ENCODE measurements around the gene RTN3. TPM values are rescaled to one million over a fixed set of nuclear protein-coding genes. Genes with fewer than 3 reads are reported as not detected.

The RTN3 gene
- total and polyA plus RNA-seq, 4 donors: 147 to 805 (median 547) TPM

DNA sequence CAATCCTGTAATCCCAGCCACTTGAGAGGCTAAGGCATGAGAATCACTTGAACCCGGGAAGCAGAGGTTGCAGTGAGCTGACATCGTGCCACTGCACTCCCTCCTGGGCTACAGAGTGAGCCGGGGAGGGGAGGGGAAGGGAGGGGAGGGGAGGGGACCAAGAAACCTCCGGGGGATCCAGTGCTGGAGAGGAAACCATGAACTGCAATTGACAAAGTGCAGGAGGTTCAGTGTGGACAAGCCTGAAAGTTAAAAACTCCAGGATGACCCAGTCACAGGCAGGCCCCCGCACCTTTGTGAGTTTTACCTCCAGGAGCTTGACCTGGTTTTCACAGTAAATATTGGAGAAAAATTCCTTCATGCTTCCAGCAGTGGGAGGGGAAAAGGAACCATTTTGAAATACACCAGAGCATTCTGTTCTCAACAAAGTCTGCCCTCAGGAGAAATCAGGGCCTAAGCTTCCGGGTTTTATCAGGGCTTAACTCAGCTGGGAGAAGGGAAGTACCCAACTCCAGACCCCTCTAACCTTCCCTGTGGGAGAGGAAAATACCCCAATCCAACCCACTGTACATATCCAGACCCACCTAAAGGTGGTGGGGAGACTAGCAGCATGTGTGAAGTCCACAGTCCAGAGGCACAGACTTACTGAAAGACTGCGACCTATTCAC is 102.8 kb downstream of the RTN3 start:
- Histone ChIP-seq H3K9me3 (ENCODE audit: control insufficient read depth, insufficient read depth, low read length) (no peaks in the 10 kb centered on the region), H3K36me3 (ENCODE audit: control insufficient read depth, insufficient read depth, low read length) (no peaks in the 10 kb centered on the region), H3K4me1 (ENCODE audit: control insufficient read depth, insufficient read depth, low read length) (no peaks in the 10 kb centered on the region), H3K4me3 (ENCODE audit: low read depth, low read length) (no peak overlapping the region), H3K27ac (ENCODE audit: low read depth, low read length) (no peak overlapping the region), H3K27me3 (ENCODE audit: control insufficient read depth, insufficient read depth, low read length) (no peaks in the 10 kb centered on the region)
- DNase-seq (ENCODE audit: low read depth in 4 of 6, low spot score in 6 of 6): no peak
- 77% methylated on average over 2 of the region's 7 CpGs for WGBS (ENCODE audit: insufficient coverage)

DNA sequence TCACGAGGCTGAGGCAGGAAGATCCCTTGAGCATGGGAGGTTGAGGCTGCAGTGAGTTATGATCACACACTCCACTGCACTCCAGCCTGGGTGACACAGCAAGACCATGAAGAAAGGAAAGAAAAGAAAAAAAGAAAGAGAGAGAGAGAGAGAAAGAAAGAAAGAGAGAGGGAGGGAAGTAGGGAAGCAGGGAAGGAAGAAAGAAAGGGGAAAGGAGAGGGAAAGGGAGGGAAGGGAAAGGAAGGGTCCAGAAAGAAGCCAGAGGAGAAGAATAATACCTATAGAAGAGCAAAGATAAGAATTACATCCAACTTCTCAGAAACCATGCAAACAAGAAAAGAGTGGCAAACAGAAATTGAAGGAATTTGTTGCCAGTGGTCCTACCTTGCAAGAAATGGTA is 104.5 kb downstream of the RTN3 start:
- Histone ChIP-seq H3K4me1 (ENCODE audit: control insufficient read depth, insufficient read depth, low read length) (no peaks in the 10 kb centered on the region), H3K27me3 (ENCODE audit: control insufficient read depth, insufficient read depth, low read length) (no peaks in the 10 kb centered on the region), H3K36me3 (ENCODE audit: control insufficient read depth, insufficient read depth, low read length) (no peaks in the 10 kb centered on the region), H3K9me3 (ENCODE audit: control insufficient read depth, insufficient read depth, low read length) (no peaks in the 10 kb centered on the region), H3K4me3 (ENCODE audit: low read depth, low read length) (no peak overlapping the region), H3K27ac (ENCODE audit: low read depth, low read length) (no peak overlapping the region)
- no CpG with 5 or more reads among the region's 1 CpG for WGBS (ENCODE audit: insufficient coverage)
- no peak for DNase-seq (ENCODE audit: low read depth in 4 of 6, low spot score in 6 of 6)

DNA sequence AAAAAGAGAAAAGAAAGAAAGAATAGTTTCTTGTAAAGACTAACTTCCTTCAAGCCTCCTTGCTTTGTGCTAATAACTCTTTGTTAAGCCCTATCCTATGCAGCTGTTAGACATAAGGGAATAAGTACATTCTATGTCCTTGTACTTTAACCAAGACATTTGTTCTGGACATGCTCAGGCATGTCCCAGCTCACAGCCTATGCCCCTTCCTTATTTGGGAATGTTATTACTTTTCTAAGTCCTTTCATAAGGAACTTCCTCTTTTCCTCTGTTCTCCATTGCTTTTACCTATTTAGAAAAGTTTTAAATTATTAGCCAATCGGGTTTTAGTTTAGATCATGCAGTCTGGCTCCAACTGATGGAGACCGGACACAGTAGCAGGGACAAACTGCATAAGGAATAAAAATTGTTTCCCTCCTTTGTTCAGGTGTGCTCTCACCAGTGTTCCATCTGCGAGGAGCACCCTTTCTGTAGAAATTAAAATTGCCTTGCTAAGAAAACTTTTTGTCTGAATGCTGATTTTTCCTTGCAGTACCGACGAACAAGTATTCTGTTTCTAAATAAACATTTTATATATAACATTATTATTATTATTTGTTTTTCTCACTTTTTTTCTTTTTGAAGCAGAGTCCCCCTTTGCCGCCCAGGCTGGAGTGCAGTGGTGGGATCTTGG is 110.3 kb downstream of the RTN3 start:
- H3K27me3 ChIP-seq (ENCODE audit: control insufficient read depth, insufficient read depth, low read length): no peaks in the 10 kb centered on the region
- H3K27ac ChIP-seq (ENCODE audit: low read depth, low read length): no peak overlapping the region
- H3K4me1 ChIP-seq (ENCODE audit: control insufficient read depth, insufficient read depth, low read length): no peaks in the 10 kb centered on the region
- no peaks in the 10 kb centered on the region for H3K36me3 ChIP-seq (ENCODE audit: control insufficient read depth, insufficient read depth, low read length)
- H3K4me3 ChIP-seq (ENCODE audit: low read depth, low read length): no peak overlapping the region
- DNase-seq (ENCODE audit: low read depth in 4 of 6, low spot score in 6 of 6): no peak
- 94% methylated on average over 2 of the region's 6 CpGs for WGBS (ENCODE audit: insufficient coverage)
- H3K9me3 ChIP-seq (ENCODE audit: control insufficient read depth, insufficient read depth, low read length): no peaks in the 10 kb centered on the region

DNA sequence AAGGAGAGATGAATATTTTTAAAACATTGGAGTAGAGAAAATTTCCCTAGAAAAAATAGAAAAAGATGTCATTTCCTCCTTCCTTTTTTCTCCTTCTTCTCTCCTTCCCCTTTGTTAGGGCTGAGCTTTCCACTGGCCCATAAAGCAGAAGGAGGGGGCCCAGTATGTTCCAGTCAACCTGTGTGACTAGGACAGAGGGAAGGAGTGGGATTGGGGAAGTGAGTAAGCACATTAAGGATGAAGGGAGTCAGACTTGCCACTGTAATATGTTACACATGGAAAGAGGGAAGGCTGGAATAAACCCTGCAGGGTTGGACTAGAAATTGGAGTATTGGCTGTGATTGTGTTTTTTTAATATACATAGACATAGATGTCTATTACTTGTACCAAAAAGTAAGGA is 111.9 kb downstream of the RTN3 start:
- Histone ChIP-seq H3K4me1 (ENCODE audit: control insufficient read depth, insufficient read depth, low read length) (no peaks in the 10 kb centered on the region), H3K27ac (ENCODE audit: low read depth, low read length) (no peak overlapping the region), H3K36me3 (ENCODE audit: control insufficient read depth, insufficient read depth, low read length) (no peaks in the 10 kb centered on the region), H3K9me3 (ENCODE audit: control insufficient read depth, insufficient read depth, low read length) (no peaks in the 10 kb centered on the region), H3K27me3 (ENCODE audit: control insufficient read depth, insufficient read depth, low read length) (no peaks in the 10 kb centered on the region), H3K4me3 (ENCODE audit: low read depth, low read length) (no peak overlapping the region)
- DNase-seq (ENCODE audit: low read depth in 4 of 6, low spot score in 6 of 6): no peak

DNA sequence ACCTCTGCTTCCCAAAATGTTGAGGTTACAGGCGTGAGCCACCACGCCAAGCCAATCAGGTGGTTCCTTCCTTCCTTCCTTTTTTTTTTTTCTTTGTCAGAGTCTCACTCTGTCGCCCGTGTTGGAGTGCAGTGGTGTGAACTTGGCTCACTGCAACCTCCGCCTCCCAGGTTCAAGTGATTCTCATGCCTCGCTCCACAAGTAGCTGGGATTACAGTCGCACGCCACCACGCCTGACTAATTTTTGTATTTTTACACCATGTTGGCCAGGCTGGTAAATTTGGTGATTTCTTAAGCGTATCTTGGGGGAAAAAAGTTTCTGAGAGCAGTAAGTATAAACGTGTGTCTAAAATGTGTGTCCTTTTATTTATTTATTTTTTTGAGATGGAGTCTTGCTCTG is 113.8 kb downstream of the RTN3 start:
- Histone ChIP-seq H3K27ac (ENCODE audit: low read depth, low read length) (no peak overlapping the region), H3K27me3 (ENCODE audit: control insufficient read depth, insufficient read depth, low read length) (no peaks in the 10 kb centered on the region), H3K36me3 (ENCODE audit: control insufficient read depth, insufficient read depth, low read length) (no peaks in the 10 kb centered on the region), H3K9me3 (ENCODE audit: control insufficient read depth, insufficient read depth, low read length) (no peaks in the 10 kb centered on the region), H3K4me3 (ENCODE audit: low read depth, low read length) (no peak overlapping the region), H3K4me1 (ENCODE audit: control insufficient read depth, insufficient read depth, low read length) (no peaks in the 10 kb centered on the region)
- DNase-seq (ENCODE audit: low read depth in 4 of 6, low spot score in 6 of 6): no peak
- WGBS (ENCODE audit: insufficient coverage): 87% methylated on average over 9 of the region's 11 CpGs

DNA sequence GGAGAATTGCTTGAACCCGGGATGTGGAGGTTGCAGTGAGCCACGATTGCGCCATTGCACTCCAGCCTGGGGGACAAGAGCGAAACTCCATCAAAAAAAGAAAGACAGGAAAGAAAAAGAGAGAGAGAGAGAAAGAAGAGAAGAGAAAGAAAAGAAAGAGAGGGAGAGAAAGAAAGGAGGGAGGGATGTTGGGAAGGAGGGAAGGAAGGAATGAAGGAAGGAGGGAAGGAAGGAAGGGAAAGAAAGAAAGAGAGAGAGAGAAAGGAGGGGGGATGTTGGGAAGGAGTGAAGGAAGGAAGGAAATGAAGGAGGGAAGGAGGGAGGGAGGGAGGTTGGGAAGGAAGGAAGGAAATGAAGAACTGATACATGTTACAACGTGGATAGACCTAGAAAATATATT is 119.6 kb downstream of the RTN3 start:
- no peaks in the 10 kb centered on the region for H3K36me3 ChIP-seq (ENCODE audit: control insufficient read depth, insufficient read depth, low read length)
- no peaks in the 10 kb centered on the region for H3K9me3 ChIP-seq (ENCODE audit: control insufficient read depth, insufficient read depth, low read length)
- no peaks in the 10 kb centered on the region for H3K27me3 ChIP-seq (ENCODE audit: control insufficient read depth, insufficient read depth, low read length)
- no peak for DNase-seq (ENCODE audit: low read depth in 4 of 6, low spot score in 6 of 6)
- H3K4me3 ChIP-seq (ENCODE audit: low read depth, low read length): no peak overlapping the region
- no peaks in the 10 kb centered on the region for H3K4me1 ChIP-seq (ENCODE audit: control insufficient read depth, insufficient read depth, low read length)
- H3K27ac ChIP-seq (ENCODE audit: low read depth, low read length): no peak overlapping the region
- 97% methylated on average over 4 of the region's 5 CpGs for WGBS (ENCODE audit: insufficient coverage)

DNA sequence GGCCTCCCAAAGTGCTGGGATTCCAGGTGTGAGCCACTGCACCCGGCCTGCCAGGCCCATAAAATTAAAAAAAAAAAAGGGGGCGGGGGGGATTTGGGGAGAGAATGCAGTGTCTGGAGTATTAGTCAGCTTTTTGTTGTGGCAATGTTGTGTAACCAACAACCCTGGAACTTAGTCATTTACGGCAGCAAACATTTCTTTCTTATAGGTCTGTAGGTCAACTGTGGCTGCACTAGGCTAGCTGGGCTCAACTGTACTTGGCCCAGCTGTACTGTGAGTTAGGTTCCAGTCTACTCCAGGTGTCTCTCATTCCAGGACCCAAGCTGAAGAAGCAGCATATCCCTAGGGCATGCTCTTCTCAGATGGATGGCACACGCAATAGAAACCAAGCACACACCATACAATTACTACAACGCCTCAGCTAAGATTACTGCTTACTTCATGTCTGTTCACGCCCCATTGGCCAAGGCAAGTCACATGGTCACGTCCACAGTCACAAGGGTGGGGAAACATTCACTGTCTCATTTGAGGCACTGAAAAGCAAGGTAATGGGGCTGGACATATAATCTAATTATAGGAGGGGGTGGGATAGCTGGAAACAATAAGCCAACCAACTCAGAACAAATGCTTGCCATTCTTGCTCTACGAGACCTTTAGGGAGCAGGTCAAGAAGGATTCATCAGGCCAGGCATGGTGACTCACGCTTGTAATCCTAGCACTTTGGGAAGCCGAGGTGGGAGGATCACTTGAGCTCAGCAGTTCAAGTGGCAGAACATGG is 121.5 kb downstream of the RTN3 start:
- H3K27me3 ChIP-seq (ENCODE audit: control insufficient read depth, insufficient read depth, low read length): no peaks in the 10 kb centered on the region
- peak in 1 of 6 donors; percentile 51 for DNase-seq (ENCODE audit: low read depth in 4 of 6, low spot score in 6 of 6)
- no peak overlapping the region for H3K4me3 ChIP-seq (ENCODE audit: low read depth, low read length)
- 93% methylated on average over 6 of the region's 10 CpGs for WGBS (ENCODE audit: insufficient coverage)
- no peaks in the 10 kb centered on the region for H3K36me3 ChIP-seq (ENCODE audit: control insufficient read depth, insufficient read depth, low read length)
- no peaks in the 10 kb centered on the region for H3K4me1 ChIP-seq (ENCODE audit: control insufficient read depth, insufficient read depth, low read length)
- H3K27ac ChIP-seq (ENCODE audit: low read depth, low read length): no peak overlapping the region
- no peaks in the 10 kb centered on the region for H3K9me3 ChIP-seq (ENCODE audit: control insufficient read depth, insufficient read depth, low read length)

DNA sequence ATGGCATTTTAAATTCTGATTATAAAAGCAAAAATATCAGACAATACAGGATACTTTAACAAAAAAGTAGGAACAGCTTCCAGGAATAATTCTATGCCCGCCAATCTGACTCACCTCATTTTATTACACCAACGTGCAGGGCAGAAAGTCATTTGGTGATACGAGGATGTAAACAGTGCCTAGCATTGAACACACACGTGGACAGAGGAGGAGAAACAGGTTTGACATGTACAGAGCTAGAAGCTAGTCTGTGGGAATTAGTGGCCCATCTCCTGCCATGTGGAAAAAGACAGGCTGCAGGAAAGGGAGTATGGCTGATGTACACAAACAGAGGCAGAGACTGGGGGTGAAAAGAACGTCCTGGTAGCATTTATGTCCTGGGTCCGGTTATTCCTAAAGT is 123.0 kb downstream of the RTN3 start:
- no peaks in the 10 kb centered on the region for H3K36me3 ChIP-seq (ENCODE audit: control insufficient read depth, insufficient read depth, low read length)
- H3K4me1 ChIP-seq (ENCODE audit: control insufficient read depth, insufficient read depth, low read length): no peaks in the 10 kb centered on the region
- 78% methylated on average over 2 of the region's 6 CpGs for WGBS (ENCODE audit: insufficient coverage)
- no peak for DNase-seq (ENCODE audit: low read depth in 4 of 6, low spot score in 6 of 6)
- no peak overlapping the region for H3K4me3 ChIP-seq (ENCODE audit: low read depth, low read length)
- H3K9me3 ChIP-seq (ENCODE audit: control insufficient read depth, insufficient read depth, low read length): no peaks in the 10 kb centered on the region
- no peaks in the 10 kb centered on the region for H3K27me3 ChIP-seq (ENCODE audit: control insufficient read depth, insufficient read depth, low read length)
- no peak overlapping the region for H3K27ac ChIP-seq (ENCODE audit: low read depth, low read length)

DNA sequence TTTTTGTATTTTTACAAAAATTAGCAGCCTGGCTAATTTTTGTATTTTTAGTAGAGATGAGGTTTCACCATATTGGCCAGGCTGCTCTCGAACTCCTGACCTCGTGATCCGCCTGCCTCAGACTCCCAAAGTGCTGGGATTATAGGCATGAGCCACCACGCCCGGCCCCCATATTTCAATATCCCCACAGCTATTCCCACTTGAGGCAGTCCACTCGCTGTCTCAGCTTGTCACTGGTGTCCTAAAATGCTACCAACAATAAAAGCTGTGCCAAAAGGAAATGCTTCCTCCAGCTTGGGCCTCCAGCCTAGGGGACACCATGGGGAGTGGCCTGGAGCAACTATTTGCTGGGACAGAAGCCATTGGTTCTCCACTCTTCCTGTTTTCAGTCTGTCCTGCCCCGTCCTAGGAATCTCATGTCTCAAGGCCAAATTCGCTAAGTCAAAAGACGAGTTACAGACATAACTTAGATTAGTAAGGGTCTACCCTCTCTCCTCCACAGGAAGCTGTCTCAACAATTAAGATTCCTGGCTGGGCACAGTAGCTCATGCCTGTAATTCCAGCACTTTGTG is 124.6 kb downstream of the RTN3 start:
- no peak overlapping the region for H3K4me3 ChIP-seq (ENCODE audit: low read depth, low read length)
- 85% methylated on average over 4 of the region's 9 CpGs for WGBS (ENCODE audit: insufficient coverage)
- DNase-seq (ENCODE audit: low read depth in 4 of 6, low spot score in 6 of 6): no peak
- no peaks in the 10 kb centered on the region for H3K36me3 ChIP-seq (ENCODE audit: control insufficient read depth, insufficient read depth, low read length)
- no peak overlapping the region for H3K27ac ChIP-seq (ENCODE audit: low read depth, low read length)
- no peaks in the 10 kb centered on the region for H3K27me3 ChIP-seq (ENCODE audit: control insufficient read depth, insufficient read depth, low read length)
- no peaks in the 10 kb centered on the region for H3K4me1 ChIP-seq (ENCODE audit: control insufficient read depth, insufficient read depth, low read length)
- no peaks in the 10 kb centered on the region for H3K9me3 ChIP-seq (ENCODE audit: control insufficient read depth, insufficient read depth, low read length)

Measured in spinal cord (tissue), 10 donors.